Pancreas (tissue), 10 donors: ENCODE results near the gene HSD17B4. TPM values are rescaled to one million over a fixed set of nuclear protein-coding genes. Genes with fewer than 3 reads are reported as not detected.
A peak's percentile ranks its signal among the peaks of the same experiment; 100 is the strongest.
"Not testable (repeated sequence)": the region's sequence is repeated elsewhere in the genome, so short reads cannot be mapped to it uniquely, and the experiment has no call there.

Source experiments
- ATAC-seq, 4 donors: fragments of 200-7000 bp; cut with Tn5 transposase; one replicate each; pipeline versions ENCODE4 v1.8.0 to v1.9.1; 2020; ENCODE audit warnings: mild to moderate bottlenecking in 4 of 4, moderate library complexity in 4 of 4
- DNase-seq, 6 donors: peaks; one replicate each; pipeline ENCODE4 v3.0.0-alpha.2; 2020
- FAIRE-seq: peaks from 2 replicates; lab custom pipeline; 2012; peaks lifted over from hg19 to GRCh38; lab: Jason Lieb, UNC
- H3K27ac ChIP-seq, 4 donors: fragments of 200-600 bp; sonication (generic); 1 replicate in 3 of 4; 2 replicates in 1 of 4; pipeline versions ENCODE4 v1.5.0 to v1.8.0; 2020
- H3K27me3 ChIP-seq, 4 donors: fragments of 200-600 bp; one replicate each; pipeline ENCODE4 v1.8.0; 2021
- H3K36me3 ChIP-seq, 3 donors: fragments of 200-600 bp; sonication (generic) in 1 of 3; one replicate each; pipeline versions ENCODE4 v1.5.0 to v1.8.0; 2020 to 2021
- H3K4me1 ChIP-seq, 3 donors: fragments of 200-600 bp; one replicate each; pipeline ENCODE4 v1.8.0; 2021
- H3K4me3 ChIP-seq, 4 donors: fragments of 200-600 bp; sonication (generic) in 2 of 4; one replicate each; pipeline versions ENCODE4 v1.5.0 to v1.8.0; 2020 to 2021
- H3K9me3 ChIP-seq, 4 donors: fragments of 200-600 bp; one replicate each; pipeline ENCODE4 v1.8.0; 2021
- WGBS, 2 donors: extraction: QIAGEN DNeasy Blood & Tissue Kit; methylation state at CpG; one replicate each; pipeline ENCODE4 v1.1.7; 2013; 5-methylcytosine and 5-hydroxymethylcytosine counted together
- intact Hi-C, 3 donors: fragments of 100-400 bp; cut with DNase I; formaldehyde crosslinking; loops; one replicate each; pipeline versions ENCODE4 v1.11.1 to v1.14.2; 2022
- polyA plus RNA-seq, 2 donors: library from polyadenylated mRNA; stranded (reverse); fragments of 200-250 nt; gene quantifications; one replicate each; pipeline ENCODE4 v1.2.3, GENCODE V29; 2013
- total RNA-seq, 6 donors: library from RNA; stranded (reverse); fragmentation: NEBNext Ultra II Directional in 4 of 6; extraction: Animal tissue kit (Norgen Biotek cat#: 25700) in 4 of 6; gene quantifications; one replicate each; pipeline versions ENCODE4 v1.2.1 to v1.2.4, GENCODE V29; 2021 to 2023
- TF ChIP-seq, protein P1 (sequence below), 4 donors: fragments of 200-600 bp; sonication (generic) in 3 of 4; IDR thresholded peaks; one replicate each; pipeline versions ENCODE4 v1.5.0 to v1.8.0; 2021; ENCODE audit warnings: antibody characterized with exemption in 4 of 4
- donor health status: healthy with polysubstance abuse.
- donor health status: DM: no; HTN: no; CAD: no; lungs with moderate emphysema.
- donor health status: DM: no; HTN: no; CAD: no.
- donor health status: control.
- donor health status: control.
- donor health status: Bipolar disorder and iron deficiency.
- donor health status: DM: yes; HTN: yes; CAD: no.
- donor health status: DM: no; HTN: no; CAD: no.
- donor health status: DM: no; HTN: no; CAD: no.
- donor health status: DM: yes; HTN: yes; CAD: no.

The HSD17B4 gene
- total and polyA plus RNA-seq, 8 donors: 120 to 152 (median 130) TPM

DNA sequence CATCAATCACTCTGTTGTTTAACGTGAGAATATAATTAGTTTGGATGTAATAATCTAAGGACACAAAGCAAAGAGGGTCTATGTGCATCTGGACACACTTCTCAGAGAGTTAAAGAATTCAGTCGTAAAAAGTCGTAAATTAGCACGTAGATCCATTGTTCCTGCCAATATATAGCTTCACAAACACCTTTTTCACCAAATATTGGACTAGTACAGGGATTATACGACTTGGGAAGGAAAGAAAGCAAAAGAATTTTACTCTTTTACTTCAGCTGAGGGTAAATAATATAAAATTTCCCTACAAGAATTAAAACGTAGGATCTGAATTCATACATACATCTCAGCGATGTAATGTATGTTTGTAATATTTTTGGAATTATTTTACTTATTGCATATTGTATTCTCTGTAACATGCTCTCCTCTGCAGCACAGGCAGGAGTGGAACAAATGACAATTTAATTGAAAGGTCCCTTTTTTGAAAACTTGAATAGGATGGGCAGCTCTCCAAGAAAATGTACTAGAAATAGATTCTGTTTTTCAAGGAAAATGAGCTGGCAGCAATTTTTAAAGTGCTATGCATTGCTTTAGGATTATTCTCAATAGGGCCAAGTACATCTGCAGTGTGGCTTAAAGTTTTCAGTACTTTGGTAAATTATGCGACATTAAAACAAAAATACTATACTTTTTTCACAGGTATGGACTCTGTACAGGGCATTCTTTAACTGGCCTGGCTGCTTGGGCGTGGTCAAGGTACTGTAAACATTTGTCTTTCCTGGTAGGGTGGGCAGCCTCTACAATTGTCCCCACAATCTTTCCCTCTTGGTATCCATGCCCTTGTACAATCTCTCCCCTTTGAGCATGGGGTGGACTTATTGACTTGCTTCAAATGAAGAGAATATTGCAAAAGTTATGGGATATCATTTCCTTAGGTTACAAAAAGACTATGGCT is 39.7 kb upstream of the HSD17B4 start:
- WGBS, 2 donors: 27 to 31% methylated on average over 9 of the region's 9 CpGs
- TF ChIP-seq, protein P1, sequence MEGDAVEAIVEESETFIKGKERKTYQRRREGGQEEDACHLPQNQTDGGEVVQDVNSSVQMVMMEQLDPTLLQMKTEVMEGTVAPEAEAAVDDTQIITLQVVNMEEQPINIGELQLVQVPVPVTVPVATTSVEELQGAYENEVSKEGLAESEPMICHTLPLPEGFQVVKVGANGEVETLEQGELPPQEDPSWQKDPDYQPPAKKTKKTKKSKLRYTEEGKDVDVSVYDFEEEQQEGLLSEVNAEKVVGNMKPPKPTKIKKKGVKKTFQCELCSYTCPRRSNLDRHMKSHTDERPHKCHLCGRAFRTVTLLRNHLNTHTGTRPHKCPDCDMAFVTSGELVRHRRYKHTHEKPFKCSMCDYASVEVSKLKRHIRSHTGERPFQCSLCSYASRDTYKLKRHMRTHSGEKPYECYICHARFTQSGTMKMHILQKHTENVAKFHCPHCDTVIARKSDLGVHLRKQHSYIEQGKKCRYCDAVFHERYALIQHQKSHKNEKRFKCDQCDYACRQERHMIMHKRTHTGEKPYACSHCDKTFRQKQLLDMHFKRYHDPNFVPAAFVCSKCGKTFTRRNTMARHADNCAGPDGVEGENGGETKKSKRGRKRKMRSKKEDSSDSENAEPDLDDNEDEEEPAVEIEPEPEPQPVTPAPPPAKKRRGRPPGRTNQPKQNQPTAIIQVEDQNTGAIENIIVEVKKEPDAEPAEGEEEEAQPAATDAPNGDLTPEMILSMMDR (IDR thresholded peaks at IDR 0.05): peak in 1 of 4 donors; percentile 2
- no peaks in the 10 kb centered on the region for H3K27me3 ChIP-seq
- H3K4me1 ChIP-seq: peaks cover 0 to 3% (median 0%) of the 10 kb centered on the region in 3 donors
- H3K9me3 ChIP-seq: no peaks in the 10 kb centered on the region
- H3K4me3 ChIP-seq: peak overlapping the region in 2 of 4 donors; percentile 42 to 49
- no peaks in the 10 kb centered on the region for H3K36me3 ChIP-seq
- H3K27ac ChIP-seq: no peak overlapping the region
- FAIRE-seq: no peak
- intact Hi-C loops: loop anchor here in 1 of 3 donors (10.0 kb wide), 1 partner anchor 258 kb away; no protein-coding TSS in a partner anchor
- DNase-seq: no peak
- ATAC-seq: no peak

- not testable (repeated sequence) for DNase-seq, H3K9me3 ChIP-seq, H3K27me3 ChIP-seq, ATAC-seq, H3K27ac ChIP-seq, H3K36me3 ChIP-seq, H3K4me3 ChIP-seq, FAIRE-seq, H3K4me1 ChIP-seq
- intact Hi-C loops: loop anchor here in 1 of 3 donors (10.0 kb wide), 1 partner anchor 259 kb away; no protein-coding TSS in a partner anchor
- 80 to 87% methylated on average over 13 of the region's 13 CpGs for WGBS, 2 donors
These were observed 38.1 kb upstream of the HSD17B4 start for GRCh38 chr5:119414124-119414734.

- no peaks in the 10 kb centered on the region for H3K9me3 ChIP-seq
- WGBS, 2 donors: 78 to 79% methylated on average over 5 of the region's 5 CpGs
- FAIRE-seq: no peak
- no peaks in the 10 kb centered on the region for H3K27me3 ChIP-seq
- TF ChIP-seq, protein P1 (IDR thresholded peaks at IDR 0.05): no peak
- no peak overlapping the region for H3K4me3 ChIP-seq
- no peaks in the 10 kb centered on the region for H3K4me1 ChIP-seq
- H3K36me3 ChIP-seq: no peaks in the 10 kb centered on the region
- ATAC-seq: peak in 3 of 4 donors; percentile 8 to 54 (median 37)
- H3K27ac ChIP-seq: no peak overlapping the region
- intact Hi-C loops: loop anchor here in 1 of 3 donors (10.0 kb wide), 1 partner anchor 263 kb away; no protein-coding TSS in a partner anchor
- no peak for DNase-seq
These were observed 34.2 kb upstream of the HSD17B4 start for GRCh38 chr5:119417891-119418605.

DNA sequence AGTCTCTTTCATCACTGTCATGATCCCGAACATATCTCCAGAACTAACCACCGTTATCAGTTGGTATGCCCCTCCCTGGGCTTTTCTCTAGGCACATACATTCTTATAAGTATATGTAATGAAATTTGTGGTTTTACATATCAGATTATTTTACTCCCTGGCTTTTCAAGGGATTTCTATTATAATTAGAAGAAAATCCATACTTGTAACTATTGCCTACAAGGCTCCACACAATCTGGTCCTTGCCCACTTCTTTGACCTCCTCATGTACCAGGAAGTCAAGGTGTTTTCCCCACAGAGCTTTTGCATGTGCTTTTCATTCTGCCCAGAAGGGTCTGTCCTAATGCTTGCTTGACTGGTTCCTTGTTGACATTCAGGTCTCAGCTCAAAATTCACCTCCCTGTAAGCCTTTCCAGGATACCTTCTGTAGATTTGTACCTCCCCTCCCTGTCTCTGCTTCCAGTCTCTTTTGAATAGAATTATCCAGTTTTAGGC is 33.6 kb upstream of the HSD17B4 start:
- Histone ChIP-seq H3K27me3 (no peaks in the 10 kb centered on the region), H3K9me3 (no peaks in the 10 kb centered on the region), H3K36me3 (no peaks in the 10 kb centered on the region), H3K27ac (no peak overlapping the region), H3K4me1 (no peaks in the 10 kb centered on the region), H3K4me3 (no peak overlapping the region)
- TF ChIP-seq, protein P1 (IDR thresholded peaks at IDR 0.05): no peak
- WGBS, 2 donors: 41 to 46% methylated on average over 2 of the region's 2 CpGs
- ATAC-seq (peak in 3 of 4 donors; percentile 57 to 86 (median 85)), DNase-seq (no peak), FAIRE-seq (no peak)
- intact Hi-C loops: loop anchor here in 1 of 3 donors (10.0 kb wide), 1 partner anchor 264 kb away; no protein-coding TSS in a partner anchor
